SU-DHL-6 (cell line): Measurements from ENCODE around the gene DNAAF1.

Source experiments
- CTCF ChIP-seq: fragments of 200-600 bp; sonication (generic); IDR thresholded peaks from one replicate; pipeline ENCODE4 v1.5.1; 2017; ENCODE audit warnings: antibody characterized with exemption, mild to moderate bottlenecking, low read length, moderate library complexity; ENCODE audit not compliant: insufficient read depth, poor library complexity, severe bottlenecking
- EZH2phosphoT487 ChIP-seq: fragments of 200-600 bp; sonication (generic), shearing (Covaris generic); conservative IDR thresholded peaks from 2 replicates; pipeline ENCODE4 v1.6.1; 2018; ENCODE audit warnings: mild to moderate bottlenecking, antibody characterized with exemption, low read length, moderate library complexity, mixed read lengths

GRCh38 chr16:84190731-84191388, 45.8 kb downstream of the DNAAF1 start, which contains the start of gene ADAD2:
- TF ChIP-seq EZH2phosphoT487 = no peak
- no peak for TF ChIP-seq CTCF
